GM19397 (cell line): ENCODE results near the gene GDAP1L1.
"Not testable (repeated sequence)": the region's sequence is repeated elsewhere in the genome, so short reads cannot be mapped to it uniquely, and the experiment has no call there.

Source experiments
- ATAC-seq: cut with Tn5 transposase; IDR thresholded peaks from one replicate; pipeline ENCODE4 v1.9.1; 2021; ENCODE audit warnings: mild to moderate bottlenecking, moderate library complexity; ENCODE audit not compliant: unreplicated experiment

GDAP1L1 gene

GRCh38 chr20:44299011-44299535, 52.0 kb downstream of the GDAP1L1 start:
- not testable (repeated sequence) for ATAC-seq

- no peak for ATAC-seq
Observed at GRCh38 chr20:44301285-44301684, 54.2 kb downstream of the GDAP1L1 start.

GRCh38 chr20:44302026-44302669, 55.0 kb downstream of the GDAP1L1 start:
- no peak for ATAC-seq

GRCh38 chr20:44302736-44303135, 55.6 kb downstream of the GDAP1L1 start:
- no peak for ATAC-seq

GRCh38 chr20:44304383-44304782, 57.3 kb downstream of the GDAP1L1 start:
- no peak for ATAC-seq

GRCh38 chr20:44306927-44307326, 59.8 kb downstream of the GDAP1L1 start:
- ATAC-seq = no peak

GRCh38 chr20:44309763-44310663, 62.9 kb downstream of the GDAP1L1 start:
- ATAC-seq = no peak

GRCh38 chr20:44310664-44311639, 63.8 kb downstream of the GDAP1L1 start, which contains the start of gene FITM2:
Gene FITM2 (minus strand): TSS chr20:44311202. CDS start chr20:44311148, 54 bp downstream.
- ATAC-seq = peak; percentile 94

GRCh38 chr20:44314870-44315269, 67.8 kb downstream of the GDAP1L1 start:
- no peak for ATAC-seq

GRCh38 chr20:44319839-44320422, 72.8 kb downstream of the GDAP1L1 start:
- no peak for ATAC-seq

GRCh38 chr20:44324343-44324742, 77.2 kb downstream of the GDAP1L1 start:
- ATAC-seq = no peak

GRCh38 chr20:44326391-44327159, 79.5 kb downstream of the GDAP1L1 start:
- ATAC-seq = no peak

GRCh38 chr20:44327748-44328147, 80.6 kb downstream of the GDAP1L1 start:
- not testable (repeated sequence) for ATAC-seq

GRCh38 chr20:44328428-44328827, 81.3 kb downstream of the GDAP1L1 start:
- no peak for ATAC-seq
